Activated naive CD8-positive, alpha-beta T cell treated with anti-CD3 and anti-CD28 coated beads for 36 hours (primary cell): Measurements from ENCODE around the gene B3GAT1. TPM values are rescaled to one million over a fixed set of nuclear protein-coding genes. Genes with fewer than 3 reads are reported as not detected.
"Not testable (repeated sequence)": the region's sequence is repeated elsewhere in the genome, so short reads cannot be mapped to it uniquely, and the experiment has no call there.

Experiments used
- DNase-seq: peaks from one replicate; pipeline ENCODE4 v3.0.0; 2021
- H3K27ac Mint-ChIP-seq: one replicate; pipeline ENCODE4 v1.8.0; 2022; ENCODE audit warnings: mild to moderate bottlenecking, moderate library complexity, mixed read lengths
- H3K27me3 Mint-ChIP-seq: one replicate; pipeline ENCODE4 v1.8.0; 2022; ENCODE audit warnings: mild to moderate bottlenecking, mixed read lengths
- H3K36me3 Mint-ChIP-seq: one replicate; pipeline ENCODE4 v1.8.0; 2021; ENCODE audit warnings: mild to moderate bottlenecking, mixed read lengths
- H3K4me1 Mint-ChIP-seq: one replicate; pipeline ENCODE4 v1.8.0; 2021; ENCODE audit warnings: mixed read lengths
- H3K4me3 Mint-ChIP-seq: one replicate; pipeline ENCODE4 v1.8.0; 2022; ENCODE audit warnings: mild to moderate bottlenecking, moderate library complexity, mixed read lengths
- H3K9me3 Mint-ChIP-seq: one replicate; pipeline ENCODE4 v1.8.0; 2022; ENCODE audit warnings: mixed read lengths
- total RNA-seq, 2 experiments: library from RNA; stranded (reverse); gene quantifications; one replicate each; pipeline ENCODE4 v1.2.3, GENCODE V29; 2021

B3GAT1 gene, protein sequence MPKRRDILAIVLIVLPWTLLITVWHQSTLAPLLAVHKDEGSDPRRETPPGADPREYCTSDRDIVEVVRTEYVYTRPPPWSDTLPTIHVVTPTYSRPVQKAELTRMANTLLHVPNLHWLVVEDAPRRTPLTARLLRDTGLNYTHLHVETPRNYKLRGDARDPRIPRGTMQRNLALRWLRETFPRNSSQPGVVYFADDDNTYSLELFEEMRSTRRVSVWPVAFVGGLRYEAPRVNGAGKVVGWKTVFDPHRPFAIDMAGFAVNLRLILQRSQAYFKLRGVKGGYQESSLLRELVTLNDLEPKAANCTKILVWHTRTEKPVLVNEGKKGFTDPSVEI
- total RNA-seq: under 1 TPM in 1 of 2 experiments, not detected in 1; 0.04 TPM

DNA sequence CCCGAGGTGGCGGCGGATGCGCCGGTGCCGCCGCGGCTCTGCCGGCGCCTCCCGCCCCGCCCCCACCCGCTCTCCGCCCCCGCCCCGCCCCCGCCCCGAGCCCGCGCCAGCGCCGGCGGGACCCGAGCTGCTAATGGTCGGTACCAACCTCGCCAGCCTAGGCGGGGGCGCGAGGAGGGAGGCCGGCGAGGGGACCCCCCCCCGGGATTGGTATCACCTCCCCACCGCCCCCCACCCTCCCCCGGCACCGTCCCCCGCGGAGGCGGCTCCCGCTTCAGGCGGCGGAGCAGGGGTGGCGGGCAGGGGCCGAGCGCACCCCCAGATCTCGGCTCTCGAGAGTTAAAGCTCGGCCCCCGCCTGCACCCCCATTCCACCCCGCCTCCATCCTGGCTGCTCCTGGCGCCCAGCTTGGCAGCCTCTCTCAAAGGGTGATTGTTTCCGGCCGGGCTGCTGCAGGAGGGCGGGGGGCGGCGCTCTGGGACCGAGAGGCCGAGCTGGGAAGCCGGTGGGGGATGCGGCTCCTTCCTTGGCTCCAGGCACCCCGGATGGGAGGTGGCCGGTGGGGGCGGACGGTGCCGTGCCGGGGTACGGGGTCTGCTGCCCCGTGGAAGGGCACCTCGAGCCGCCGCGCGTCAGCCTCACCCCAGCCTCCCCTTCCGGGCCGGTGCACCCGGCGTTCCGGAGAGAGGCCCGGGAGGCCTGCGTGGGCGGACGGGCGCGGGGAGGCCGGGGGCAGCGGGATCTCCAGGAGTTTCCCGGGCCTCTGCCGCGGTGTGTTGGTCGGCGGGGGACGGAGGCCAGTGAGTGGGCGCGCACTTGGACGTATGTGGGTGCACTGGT lies at the start of gene B3GAT1:
Gene B3GAT1, minus strand, starts transcription at position 40 of the 840 bp plus-strand sequence. CDS start 24,583 bp downstream, outside the sequence.
- peaks cover 64% of the 10 kb centered on the region for H3K27me3 Mint-ChIP-seq
- no peak within 1 kb of the TSS for H3K27ac Mint-ChIP-seq
- H3K4me1 Mint-ChIP-seq: peaks cover 8% of the 10 kb centered on the region
- H3K9me3 Mint-ChIP-seq: no peaks in the 10 kb centered on the region
- H3K4me3 Mint-ChIP-seq: peak within 1 kb of the TSS; percentile 48
- no peaks in the 10 kb centered on the region for H3K36me3 Mint-ChIP-seq
- peak; percentile 37 for DNase-seq

DNA sequence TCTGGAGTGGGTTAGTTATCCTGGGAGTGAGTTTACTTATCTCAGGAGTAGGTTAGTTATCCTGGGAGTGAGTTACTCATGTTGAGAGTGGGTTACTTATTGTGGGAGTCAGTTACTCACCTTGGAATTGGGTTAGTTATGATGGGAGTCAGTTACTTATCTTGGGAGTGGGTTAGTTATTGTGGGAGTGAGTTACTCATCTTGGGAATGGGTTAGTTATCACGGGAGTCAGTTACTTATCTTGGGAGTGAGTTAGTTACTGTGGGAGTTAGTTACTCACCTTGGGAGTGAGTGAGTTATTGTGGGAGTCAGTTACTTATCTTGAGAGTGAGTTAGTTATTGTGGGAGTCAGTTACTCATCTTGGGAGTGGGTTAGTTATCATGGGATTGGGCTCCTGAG lies 49.6 kb upstream of the B3GAT1 start:
- Mint-ChIP-seq H3K27ac (no peak overlapping the region), H3K4me3 (no peak overlapping the region), H3K4me1 (no peaks in the 10 kb centered on the region), H3K27me3 (peaks cover 33% of the 10 kb centered on the region), H3K9me3 (peaks cover 9% of the 10 kb centered on the region), H3K36me3 (no peaks in the 10 kb centered on the region)
- DNase-seq: no peak

DNA sequence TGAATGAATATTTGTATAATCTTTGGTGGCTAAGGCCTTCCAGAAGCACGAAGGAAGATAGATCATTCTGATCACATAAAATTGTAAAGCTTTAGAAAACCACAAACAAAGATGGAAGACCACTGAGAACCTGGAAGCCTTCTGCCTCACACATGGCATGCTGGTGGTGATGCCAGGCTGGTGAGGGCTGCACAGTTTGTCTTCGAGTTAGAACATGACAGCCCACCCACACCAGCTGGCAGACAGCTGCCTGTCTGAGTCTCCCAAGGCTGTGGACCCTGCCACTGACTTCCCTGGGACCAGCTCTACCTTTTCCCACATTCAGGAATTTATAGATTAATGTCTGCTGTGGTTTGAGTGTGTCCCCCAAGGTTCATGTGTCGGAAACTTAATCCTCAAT lies 48.8 kb upstream of the B3GAT1 start:
- peaks cover 30% of the 10 kb centered on the region for H3K27me3 Mint-ChIP-seq
- H3K27ac Mint-ChIP-seq: no peak overlapping the region
- no peak overlapping the region for H3K4me3 Mint-ChIP-seq
- no peaks in the 10 kb centered on the region for H3K4me1 Mint-ChIP-seq
- no peaks in the 10 kb centered on the region for H3K36me3 Mint-ChIP-seq
- DNase-seq: no peak
- peaks cover 14% of the 10 kb centered on the region for H3K9me3 Mint-ChIP-seq

DNA sequence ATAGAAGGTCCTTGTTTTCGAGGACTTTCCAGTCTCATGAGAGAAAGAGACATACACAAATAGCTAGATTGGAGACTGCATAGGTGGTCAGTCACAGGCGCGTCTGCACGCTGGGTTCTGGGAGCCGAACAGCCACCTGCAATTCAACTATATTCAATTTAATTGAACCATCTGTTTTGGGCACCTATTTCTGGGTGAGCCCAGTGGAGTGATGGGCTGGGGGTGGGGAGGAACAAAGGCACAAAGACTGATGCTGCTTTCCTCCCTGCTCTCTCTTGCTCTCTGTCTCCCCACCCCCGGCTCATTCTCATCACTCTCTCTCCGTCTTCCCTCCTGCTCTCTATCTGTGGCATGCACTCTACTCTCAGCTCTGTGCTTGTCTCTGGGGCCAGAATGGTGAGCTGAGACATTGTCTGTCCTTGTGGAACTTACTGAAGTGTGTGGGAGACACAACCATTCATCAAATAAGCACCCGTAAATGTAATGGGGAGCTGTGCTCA lies 48.1 kb upstream of the B3GAT1 start:
- Mint-ChIP-seq H3K36me3 (no peaks in the 10 kb centered on the region), H3K27me3 (peaks cover 24% of the 10 kb centered on the region)
- DNase-seq: no peak

DNA sequence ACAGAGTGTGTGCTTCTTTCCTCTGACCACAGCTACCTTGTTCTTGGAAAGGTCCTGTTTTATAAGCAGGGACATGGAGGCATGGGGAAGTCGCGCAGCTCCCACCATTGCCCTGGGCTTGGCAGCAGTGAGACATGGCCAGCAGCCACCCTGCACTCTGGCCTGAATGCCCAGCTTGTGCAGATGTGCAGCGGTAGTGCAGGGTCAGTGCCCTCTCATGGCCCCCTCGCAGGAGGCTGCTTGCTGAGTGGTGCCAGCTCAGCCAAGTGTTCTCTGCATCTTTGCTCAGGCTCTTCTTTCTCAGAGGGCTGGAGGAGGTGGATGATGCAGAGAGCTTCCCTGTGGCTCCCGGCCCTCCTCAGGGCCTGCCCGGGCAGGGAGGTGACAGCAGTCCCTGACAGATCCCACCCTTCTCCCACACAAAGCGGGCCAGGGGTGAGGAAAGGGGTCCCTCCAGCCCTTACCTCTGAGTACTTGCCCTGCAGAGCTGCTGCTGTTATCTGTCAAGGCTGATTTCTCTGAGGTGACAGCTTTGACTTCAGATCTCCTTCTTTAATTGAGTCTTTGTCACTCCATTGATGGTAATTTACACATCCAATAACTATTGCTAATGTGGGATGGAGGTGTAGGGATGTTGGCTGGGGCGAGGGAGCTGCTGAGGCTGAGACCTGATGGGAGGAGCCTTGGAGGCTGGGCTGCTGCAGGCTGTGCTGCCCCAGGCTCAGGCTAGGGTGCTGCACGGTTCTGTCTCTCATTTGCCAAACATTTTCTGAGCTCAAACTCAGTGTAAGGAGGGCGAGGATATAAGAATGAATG lies 47.4 kb upstream of the B3GAT1 start:
- DNase-seq: no peak
- no peaks in the 10 kb centered on the region for H3K4me1 Mint-ChIP-seq
- peaks cover 14% of the 10 kb centered on the region for H3K9me3 Mint-ChIP-seq
- H3K4me3 Mint-ChIP-seq: no peak overlapping the region
- H3K27me3 Mint-ChIP-seq: peaks cover 18% of the 10 kb centered on the region
- no peak overlapping the region for H3K27ac Mint-ChIP-seq
- H3K36me3 Mint-ChIP-seq: no peaks in the 10 kb centered on the region

More for the DNA sequence above, 48.1 kb upstream of the B3GAT1 start:
- H3K27ac Mint-ChIP-seq: no peak overlapping the region
- H3K9me3 Mint-ChIP-seq: peaks cover 14% of the 10 kb centered on the region
- H3K4me3 Mint-ChIP-seq: no peak overlapping the region
- no peaks in the 10 kb centered on the region for H3K4me1 Mint-ChIP-seq

DNA sequence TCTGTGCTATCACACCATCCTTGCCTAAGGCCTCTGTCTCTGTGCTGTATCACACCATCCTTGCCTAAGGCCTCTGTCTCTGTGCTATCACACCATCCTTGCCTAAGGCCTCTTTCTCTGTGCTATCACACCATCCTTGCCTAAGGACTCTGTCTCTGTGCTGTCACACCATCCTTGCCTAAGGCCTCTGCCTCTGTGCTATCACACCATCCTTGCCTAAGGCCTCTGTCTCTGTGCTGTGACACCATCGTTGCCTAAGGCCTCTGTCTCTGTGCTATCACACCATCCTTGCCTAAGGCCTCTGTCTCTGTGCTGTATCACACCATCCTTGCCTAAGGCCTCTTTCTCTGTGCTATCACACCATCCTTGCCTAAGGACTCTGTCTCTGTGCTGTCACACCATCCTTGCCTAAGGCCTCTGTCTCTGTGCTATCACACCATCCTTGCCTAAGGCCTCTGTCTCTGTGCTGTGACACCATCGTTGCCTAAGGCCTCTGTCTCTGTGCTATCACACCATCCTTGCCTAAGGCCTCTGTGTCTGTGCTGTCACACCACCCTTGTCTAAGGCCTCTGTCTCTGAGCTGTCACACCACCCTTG lies 45.5 kb upstream of the B3GAT1 start:
- Mint-ChIP-seq H3K9me3 (peaks cover 14% of the 10 kb centered on the region), H3K27me3 (peaks cover 11% of the 10 kb centered on the region)
- not testable (repeated sequence) for DNase-seq, H3K27ac Mint-ChIP-seq, H3K4me1 Mint-ChIP-seq, H3K4me3 Mint-ChIP-seq, H3K36me3 Mint-ChIP-seq

DNA sequence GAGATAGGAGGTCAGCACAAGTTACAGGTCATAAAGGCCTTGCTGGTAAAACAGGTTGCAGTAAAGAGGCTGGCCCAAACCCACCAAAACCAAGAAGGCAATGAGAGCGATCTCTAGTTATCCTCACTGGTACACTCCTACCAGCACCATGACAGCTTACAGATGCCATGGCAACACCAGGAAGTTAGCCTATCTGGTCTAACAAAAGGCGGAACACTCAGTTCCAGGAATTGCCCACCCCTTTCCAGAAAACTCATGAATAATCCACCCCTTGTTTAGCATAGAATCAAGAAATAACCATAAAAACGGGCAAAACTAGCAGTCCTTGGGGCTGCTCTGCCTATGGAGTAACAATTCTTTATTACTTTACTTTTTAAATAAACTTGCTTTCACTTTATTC lies 43.5 kb upstream of the B3GAT1 start:
- Mint-ChIP-seq H3K36me3 (no peaks in the 10 kb centered on the region), H3K9me3 (peaks cover 14% of the 10 kb centered on the region), H3K4me1 (no peaks in the 10 kb centered on the region), H3K27me3 (peaks cover 5% of the 10 kb centered on the region), H3K4me3 (no peak overlapping the region), H3K27ac (no peak overlapping the region)
- DNase-seq: no peak

DNA sequence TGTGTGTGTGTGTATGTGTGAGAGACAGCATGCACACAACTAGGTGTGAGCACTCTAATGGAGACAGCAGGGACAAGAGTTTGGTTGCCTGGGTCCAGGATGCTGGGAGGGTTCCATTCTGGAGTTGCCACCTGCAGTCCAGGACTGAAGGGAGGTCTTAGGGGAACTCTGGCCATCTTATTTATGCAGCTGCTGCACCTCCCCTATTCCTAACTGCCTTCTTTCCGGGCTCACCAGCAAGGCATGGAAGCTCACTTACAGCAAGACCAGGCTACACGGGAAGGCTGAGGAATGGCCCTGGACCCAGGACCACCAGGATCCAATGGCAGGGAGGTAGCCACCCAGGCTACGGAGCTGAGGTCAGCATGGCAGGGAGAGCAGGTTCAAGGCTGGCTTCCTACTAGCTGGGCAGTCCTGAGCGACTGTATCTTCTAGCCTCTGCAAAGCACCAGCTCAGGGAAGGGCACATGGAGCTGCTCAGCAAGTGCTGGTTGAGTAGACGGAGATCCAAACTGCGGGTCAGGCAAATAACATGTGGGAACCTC lies 42.2 kb upstream of the B3GAT1 start:
- H3K9me3 Mint-ChIP-seq: peaks cover 14% of the 10 kb centered on the region
- no peak overlapping the region for H3K27ac Mint-ChIP-seq
- DNase-seq: no peak
- H3K4me3 Mint-ChIP-seq: no peak overlapping the region
- H3K27me3 Mint-ChIP-seq: peaks cover 5% of the 10 kb centered on the region
- H3K36me3 Mint-ChIP-seq: no peaks in the 10 kb centered on the region
- H3K4me1 Mint-ChIP-seq: no peaks in the 10 kb centered on the region

DNA sequence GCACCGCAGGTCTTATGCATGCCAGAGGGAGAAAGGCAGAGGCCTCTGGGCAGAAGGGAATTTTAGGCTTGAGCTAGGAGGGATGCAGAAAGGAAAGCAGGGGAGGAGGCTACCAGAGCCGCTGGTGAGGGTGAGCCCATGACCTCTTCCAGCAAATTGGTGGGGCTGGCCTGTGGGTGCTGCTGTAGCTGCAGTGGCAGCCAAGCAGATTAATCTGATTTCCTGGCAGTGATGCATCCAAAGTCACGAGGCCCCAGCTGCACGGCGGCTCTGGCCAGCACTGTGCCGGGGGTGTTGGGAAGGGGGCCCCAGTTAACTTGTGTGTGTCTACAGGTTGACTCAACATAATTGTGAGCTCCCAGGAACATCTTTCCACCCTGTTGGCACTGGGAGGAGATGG lies 41.4 kb upstream of the B3GAT1 start:
- H3K27me3 Mint-ChIP-seq: peaks cover 5% of the 10 kb centered on the region
- no peak for DNase-seq
- peaks cover 11% of the 10 kb centered on the region for H3K9me3 Mint-ChIP-seq
- H3K4me1 Mint-ChIP-seq: no peaks in the 10 kb centered on the region
- H3K36me3 Mint-ChIP-seq: no peaks in the 10 kb centered on the region
- H3K4me3 Mint-ChIP-seq: no peak overlapping the region
- H3K27ac Mint-ChIP-seq: no peak overlapping the region

DNA sequence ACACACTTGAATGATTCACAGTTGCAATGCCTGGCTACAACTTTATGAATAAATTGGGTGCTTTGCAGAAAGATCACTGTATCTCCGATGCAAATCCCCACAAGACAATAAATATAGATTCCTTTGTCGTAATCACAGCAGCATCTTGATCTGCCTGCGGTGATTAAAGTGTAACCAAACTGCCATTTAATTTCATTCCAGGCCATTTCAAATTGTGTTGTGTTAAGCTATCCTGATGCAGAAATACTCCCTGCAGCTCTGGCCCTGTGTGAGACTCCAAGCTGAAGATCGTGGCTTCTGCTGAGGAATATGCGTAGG lies 40.8 kb upstream of the B3GAT1 start:
- no peak for DNase-seq
- H3K27ac Mint-ChIP-seq: no peak overlapping the region
- H3K27me3 Mint-ChIP-seq: peaks cover 5% of the 10 kb centered on the region
- peaks cover 8% of the 10 kb centered on the region for H3K9me3 Mint-ChIP-seq
- no peaks in the 10 kb centered on the region for H3K36me3 Mint-ChIP-seq
- H3K4me3 Mint-ChIP-seq: no peak overlapping the region
- no peaks in the 10 kb centered on the region for H3K4me1 Mint-ChIP-seq

DNA sequence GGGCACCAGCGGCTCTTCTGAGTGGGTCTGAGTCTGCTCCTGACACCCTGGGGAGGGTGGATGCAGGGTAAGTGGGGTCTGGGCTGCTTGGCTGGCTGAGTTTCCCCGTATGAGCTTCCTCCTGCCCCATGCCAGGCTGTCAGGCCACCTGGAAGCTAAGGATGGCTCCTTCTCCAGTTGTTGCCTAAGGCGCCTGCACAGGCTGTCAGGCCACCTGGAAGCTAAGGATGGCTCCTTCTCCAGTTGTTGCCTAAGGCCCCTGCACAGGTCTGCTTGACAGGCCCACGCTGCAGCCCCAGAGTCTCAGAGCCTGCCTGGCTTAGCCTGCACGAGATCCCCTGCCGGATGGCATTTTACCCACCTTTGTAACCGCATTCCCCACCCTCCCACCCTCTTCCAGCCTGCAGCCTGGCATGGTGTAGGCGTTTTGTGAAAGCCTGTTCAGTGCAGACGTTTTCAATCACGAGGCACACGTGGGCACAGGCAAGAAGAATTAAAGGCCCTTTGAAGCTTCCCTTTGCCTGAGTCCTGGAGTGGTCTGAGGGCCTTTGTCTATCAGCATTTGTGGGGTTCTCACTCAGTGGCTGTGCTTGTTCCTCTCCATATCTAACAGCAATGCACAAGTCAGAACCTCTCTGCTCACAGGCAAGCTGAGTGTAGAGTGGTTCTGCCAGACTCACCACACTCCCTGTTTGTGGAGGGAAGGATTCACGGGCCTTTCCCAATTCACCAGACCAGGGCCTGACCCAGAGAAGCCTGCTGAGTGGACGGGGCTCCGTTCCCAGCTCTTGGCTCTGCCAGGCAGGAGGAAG lies 40.2 kb upstream of the B3GAT1 start:
- Mint-ChIP-seq H3K4me3 (no peak overlapping the region), H3K9me3 (peaks cover 8% of the 10 kb centered on the region), H3K36me3 (no peaks in the 10 kb centered on the region), H3K4me1 (no peaks in the 10 kb centered on the region), H3K27me3 (peaks cover 5% of the 10 kb centered on the region), H3K27ac (no peak overlapping the region)
- DNase-seq: no peak

DNA sequence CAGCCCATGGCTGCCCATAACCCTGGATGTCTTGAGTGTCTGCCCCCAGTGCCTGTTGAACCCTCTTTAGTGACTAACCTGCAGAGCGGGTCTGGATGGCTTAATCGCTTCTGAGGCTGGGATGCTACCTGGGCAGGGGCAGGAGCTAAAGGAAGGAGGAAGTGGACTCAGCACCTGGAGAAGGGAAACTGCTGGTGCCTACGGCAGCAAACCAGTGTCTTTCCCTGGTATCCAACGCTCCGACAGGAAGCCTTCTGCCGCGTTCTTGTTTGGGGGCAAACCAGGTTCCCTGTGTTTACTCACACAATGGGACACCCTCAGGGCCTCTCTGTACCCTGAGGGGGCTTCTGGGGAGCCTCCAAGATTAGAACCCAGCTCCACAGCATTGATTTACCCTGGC lies 38.1 kb upstream of the B3GAT1 start:
- DNase-seq: no peak
- Mint-ChIP-seq H3K27me3 (peaks cover 5% of the 10 kb centered on the region), H3K36me3 (no peaks in the 10 kb centered on the region), H3K4me1 (no peaks in the 10 kb centered on the region), H3K4me3 (no peak overlapping the region), H3K9me3 (no peaks in the 10 kb centered on the region), H3K27ac (no peak overlapping the region)

DNA sequence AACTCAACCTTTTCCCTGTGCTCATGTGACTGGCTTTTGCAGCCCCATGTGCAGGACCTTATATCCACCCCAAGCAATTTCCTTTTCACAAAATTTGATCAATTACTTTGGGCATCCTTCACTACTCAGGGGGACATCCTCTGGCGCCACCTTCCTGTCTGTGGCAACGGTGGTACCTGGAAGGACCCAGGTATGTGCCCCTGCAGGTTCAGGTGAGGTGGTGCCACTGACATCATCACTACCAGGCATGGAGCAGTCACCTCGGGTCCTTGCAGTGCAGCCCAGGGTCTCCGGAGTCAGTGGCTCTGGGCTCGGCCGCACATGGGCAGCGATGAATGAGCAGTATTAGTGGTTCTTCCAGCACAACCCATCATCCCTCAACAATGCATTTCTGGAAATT lies 37.7 kb upstream of the B3GAT1 start:
- H3K36me3 Mint-ChIP-seq: no peaks in the 10 kb centered on the region
- no peak overlapping the region for H3K27ac Mint-ChIP-seq
- no peaks in the 10 kb centered on the region for H3K9me3 Mint-ChIP-seq
- H3K4me1 Mint-ChIP-seq: no peaks in the 10 kb centered on the region
- peaks cover 5% of the 10 kb centered on the region for H3K27me3 Mint-ChIP-seq
- H3K4me3 Mint-ChIP-seq: no peak overlapping the region
- no peak for DNase-seq

DNA sequence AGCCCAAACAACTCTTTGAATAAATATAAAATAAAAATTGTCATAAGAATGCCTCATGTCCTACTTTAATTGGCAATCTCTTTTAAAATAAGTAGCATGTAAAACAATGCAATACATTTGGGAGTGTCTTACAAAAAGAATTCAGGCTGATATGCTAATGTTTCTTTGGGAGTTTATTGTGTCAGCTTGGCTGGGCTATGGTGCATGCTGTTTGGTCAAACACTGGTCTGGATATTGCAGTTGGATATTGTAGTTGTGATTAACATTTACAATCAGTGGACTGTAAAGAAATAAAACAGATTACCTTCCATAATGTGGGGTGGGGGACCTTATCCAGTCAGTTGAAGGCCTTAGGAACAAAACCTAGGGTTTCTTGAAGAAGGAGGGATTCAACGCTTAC lies 37.0 kb upstream of the B3GAT1 start:
- Mint-ChIP-seq H3K4me1 (no peaks in the 10 kb centered on the region), H3K36me3 (no peaks in the 10 kb centered on the region), H3K4me3 (no peak overlapping the region), H3K27ac (no peak overlapping the region), H3K9me3 (peaks cover 1% of the 10 kb centered on the region), H3K27me3 (peaks cover 5% of the 10 kb centered on the region)
- no peak for DNase-seq
